ENCODE data around the gene GSE1.

DNA sequence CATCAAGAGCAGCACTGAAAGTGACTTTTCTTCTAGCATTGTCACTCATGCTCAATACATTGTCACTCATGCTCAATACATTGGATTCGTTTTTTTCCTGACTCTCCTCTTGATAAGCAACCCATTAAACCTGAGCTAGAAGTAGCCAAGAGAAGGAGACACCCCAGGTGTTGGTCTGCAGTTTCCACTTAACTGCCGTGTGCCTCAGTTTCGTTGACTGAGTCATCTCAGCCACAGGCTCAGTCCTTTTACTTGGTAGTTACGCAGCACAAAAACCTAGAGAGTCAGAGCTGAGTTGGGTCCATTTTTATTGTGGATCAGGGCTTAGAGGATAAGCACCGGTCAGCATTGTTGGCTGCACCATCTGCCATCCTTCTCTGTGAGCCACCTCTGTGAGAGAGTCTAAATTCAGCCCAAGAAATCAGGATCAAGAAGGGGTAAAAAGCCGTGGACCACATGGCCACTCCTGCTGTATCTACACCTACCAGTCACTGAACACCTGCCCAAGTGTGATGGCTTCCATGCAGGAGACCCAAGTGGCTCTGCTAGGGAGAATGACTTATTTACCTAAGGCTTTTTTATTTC is 64.4 kb downstream of the GSE1 start:
- TF ChIP-seq TCF7L2 (IDR thresholded peaks at IDR 0.05; ENCODE audit: borderline replicate concordance, extremely low read depth, insufficient read depth, insufficient read length) (no peak), POLR2A (IDR thresholded peaks at IDR 0.05; ENCODE audit: borderline replicate concordance, extremely low read depth, insufficient read depth, insufficient read length) (no peak)
